Neural progenitor cell (in vitro differentiated cells): Measurements from ENCODE around the gene SPRED1.

ENCODE experiments used
- EZH2 ChIP-seq: fragments of 200-600 bp; sonication (generic); IDR thresholded peaks from 2 replicates; pipeline ENCODE4 v1.6.1; 2017; ENCODE audit warnings: antibody characterized with exemption, mild to moderate bottlenecking, moderate library complexity
- TF ChIP-seq, protein P1 (sequence below): fragments of 200-600 bp; sonication (generic); IDR thresholded peaks from 2 replicates; pipeline ENCODE4 v1.5.1; 2017; ENCODE audit warnings: antibody characterized with exemption, mild to moderate bottlenecking

DNA sequence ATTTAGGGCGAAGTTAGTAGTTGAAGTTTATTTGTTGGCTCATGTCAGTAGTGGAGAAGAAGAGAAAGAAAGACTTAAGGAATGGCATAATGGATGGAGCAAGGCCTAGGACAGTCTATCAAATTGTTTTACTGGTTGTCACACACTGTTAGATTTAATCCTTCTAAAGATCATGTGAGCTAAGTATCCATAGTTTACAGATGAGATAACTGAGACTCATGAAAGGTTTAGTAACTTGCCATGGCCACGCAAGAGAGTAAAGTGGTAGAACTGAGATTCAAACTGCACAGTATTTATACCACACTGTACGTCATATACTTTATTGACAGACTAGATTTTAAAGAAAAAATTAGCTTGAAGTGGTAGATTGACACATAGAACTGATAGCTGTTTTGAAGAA is 11.4 kb downstream of the SPRED1 start:
- TF ChIP-seq, protein P1, sequence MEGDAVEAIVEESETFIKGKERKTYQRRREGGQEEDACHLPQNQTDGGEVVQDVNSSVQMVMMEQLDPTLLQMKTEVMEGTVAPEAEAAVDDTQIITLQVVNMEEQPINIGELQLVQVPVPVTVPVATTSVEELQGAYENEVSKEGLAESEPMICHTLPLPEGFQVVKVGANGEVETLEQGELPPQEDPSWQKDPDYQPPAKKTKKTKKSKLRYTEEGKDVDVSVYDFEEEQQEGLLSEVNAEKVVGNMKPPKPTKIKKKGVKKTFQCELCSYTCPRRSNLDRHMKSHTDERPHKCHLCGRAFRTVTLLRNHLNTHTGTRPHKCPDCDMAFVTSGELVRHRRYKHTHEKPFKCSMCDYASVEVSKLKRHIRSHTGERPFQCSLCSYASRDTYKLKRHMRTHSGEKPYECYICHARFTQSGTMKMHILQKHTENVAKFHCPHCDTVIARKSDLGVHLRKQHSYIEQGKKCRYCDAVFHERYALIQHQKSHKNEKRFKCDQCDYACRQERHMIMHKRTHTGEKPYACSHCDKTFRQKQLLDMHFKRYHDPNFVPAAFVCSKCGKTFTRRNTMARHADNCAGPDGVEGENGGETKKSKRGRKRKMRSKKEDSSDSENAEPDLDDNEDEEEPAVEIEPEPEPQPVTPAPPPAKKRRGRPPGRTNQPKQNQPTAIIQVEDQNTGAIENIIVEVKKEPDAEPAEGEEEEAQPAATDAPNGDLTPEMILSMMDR: no peak
- TF ChIP-seq EZH2: no peak
